ENCODE data around the gene GAS2.

GAS2 gene

GRCh38 chr11:22703040-22703439 is 36.6 kb downstream of the GAS2 start:
- Histone ChIP-seq H3K4me3 (ENCODE audit: low read depth, low read length, poor library complexity, severe bottlenecking) (no peak overlapping the region), H3K27me3 (ENCODE audit: insufficient read depth, low read length) (no peaks in the 10 kb centered on the region), H3K79me2 (ENCODE audit: insufficient read depth, low read length) (no peaks in the 10 kb centered on the region), H3K9ac (ENCODE audit: low read length) (no peak overlapping the region), H3K9me3 (ENCODE audit: low read length) (no peaks in the 10 kb centered on the region), H3K36me3 (ENCODE audit: insufficient read depth, low read length) (no peaks in the 10 kb centered on the region), H3K4me2 (ENCODE audit: low read length) (no peak overlapping the region), H3F3A (ENCODE audit: insufficient read depth, low read length) (no peaks in the 10 kb centered on the region), H4K20me1 (ENCODE audit: insufficient read depth, low read length) (no peaks in the 10 kb centered on the region), H3K4me1 (ENCODE audit: insufficient read depth, low read length, severe bottlenecking) (no peaks in the 10 kb centered on the region), H3K27ac (ENCODE audit: low read depth, low read length, poor library complexity, severe bottlenecking) (no peak overlapping the region), H3K9me2 (ENCODE audit: low read depth, low read length) (no peaks in the 10 kb centered on the region), H2AFZ (ENCODE audit: low read length) (no peak overlapping the region)
- no peak for TF ChIP-seq CTCF (IDR thresholded peaks at IDR 0.05; ENCODE audit: low read length)
- no peak for TF ChIP-seq EZH2 (IDR thresholded peaks at IDR 0.05; ENCODE audit: borderline replicate concordance, low read length)

GRCh38 chr11:22703591-22703990 is 37.2 kb downstream of the GAS2 start:
- H3K79me2 ChIP-seq (ENCODE audit: insufficient read depth, low read length), result no peaks in the 10 kb centered on the region
- no peaks in the 10 kb centered on the region for H3F3A ChIP-seq (ENCODE audit: insufficient read depth, low read length)
- no peaks in the 10 kb centered on the region for H3K9me3 ChIP-seq (ENCODE audit: low read length)
- H4K20me1 ChIP-seq (ENCODE audit: insufficient read depth, low read length), result no peaks in the 10 kb centered on the region
- no peaks in the 10 kb centered on the region for H3K27me3 ChIP-seq (ENCODE audit: insufficient read depth, low read length)
- no peak overlapping the region for H3K27ac ChIP-seq (ENCODE audit: low read depth, low read length, poor library complexity, severe bottlenecking)
- TF ChIP-seq CTCF (IDR thresholded peaks at IDR 0.05; ENCODE audit: low read length) (no peak), EZH2 (IDR thresholded peaks at IDR 0.05; ENCODE audit: borderline replicate concordance, low read length) (no peak)
- no peak overlapping the region for H3K9ac ChIP-seq (ENCODE audit: low read length)
- H2AFZ ChIP-seq (ENCODE audit: low read length), result no peak overlapping the region
- no peak overlapping the region for H3K4me2 ChIP-seq (ENCODE audit: low read length)
- H3K36me3 ChIP-seq (ENCODE audit: insufficient read depth, low read length), result no peaks in the 10 kb centered on the region
- no peak overlapping the region for H3K4me3 ChIP-seq (ENCODE audit: low read depth, low read length, poor library complexity, severe bottlenecking)
- no peaks in the 10 kb centered on the region for H3K9me2 ChIP-seq (ENCODE audit: low read depth, low read length)
- no peaks in the 10 kb centered on the region for H3K4me1 ChIP-seq (ENCODE audit: insufficient read depth, low read length, severe bottlenecking)

GRCh38 chr11:22707119-22707899 is 40.9 kb downstream of the GAS2 start:
- TF ChIP-seq CTCF (IDR thresholded peaks at IDR 0.05; ENCODE audit: low read length), result no peak
- TF ChIP-seq EZH2 (IDR thresholded peaks at IDR 0.05; ENCODE audit: borderline replicate concordance, low read length), result no peak
- no peaks in the 10 kb centered on the region for H3K9me2 ChIP-seq (ENCODE audit: low read depth, low read length)
- no peak overlapping the region for H2AFZ ChIP-seq (ENCODE audit: low read length)
- no peak overlapping the region for H3K4me3 ChIP-seq (ENCODE audit: low read depth, low read length, poor library complexity, severe bottlenecking)
- H3F3A ChIP-seq (ENCODE audit: insufficient read depth, low read length), result no peaks in the 10 kb centered on the region
- no peaks in the 10 kb centered on the region for H3K4me1 ChIP-seq (ENCODE audit: insufficient read depth, low read length, severe bottlenecking)
- H3K79me2 ChIP-seq (ENCODE audit: insufficient read depth, low read length), result no peaks in the 10 kb centered on the region
- H3K36me3 ChIP-seq (ENCODE audit: insufficient read depth, low read length), result no peaks in the 10 kb centered on the region
- no peak overlapping the region for H3K27ac ChIP-seq (ENCODE audit: low read depth, low read length, poor library complexity, severe bottlenecking)
- no peaks in the 10 kb centered on the region for H4K20me1 ChIP-seq (ENCODE audit: insufficient read depth, low read length)
- no peaks in the 10 kb centered on the region for H3K27me3 ChIP-seq (ENCODE audit: insufficient read depth, low read length)
- no peak overlapping the region for H3K9ac ChIP-seq (ENCODE audit: low read length)
- no peaks in the 10 kb centered on the region for H3K9me3 ChIP-seq (ENCODE audit: low read length)
- H3K4me2 ChIP-seq (ENCODE audit: low read length), result no peak overlapping the region

All from OCI-LY1 (cell line).